Cardiac fibroblast (primary cell): ENCODE measurements around the gene TMEM272.

Experiments used
- DNase-seq, 2 donors: peaks; one replicate each; pipeline versions ENCODE4 v3.0.0 to v3.0.0-alpha.2; 2010; ENCODE audit warnings: low read depth in 2 of 2
- H3K4me3 ChIP-seq, 2 donors: replicated peaks in 1 of 2; 1 replicate in 1 of 2; 2 replicates in 1 of 2; pipeline ENCODE4 v1.5.1; 2011; ENCODE audit warnings: low read depth in 2 of 2, low read length in 2 of 2, mild to moderate bottlenecking in 2 of 2, moderate library complexity in 1 of 2
- CTCF ChIP-seq: IDR thresholded peaks from one replicate; pipeline ENCODE4 v1.5.1; 2011; ENCODE audit warnings: low read depth, mild to moderate bottlenecking, low read length, inconsistent platforms

Gene TMEM272

GRCh38 chr13:51778392-51778791, 66.6 kb downstream of the TMEM272 start:
- no peak overlapping the region for H3K4me3 ChIP-seq
- no peak for TF ChIP-seq CTCF
- no peak for DNase-seq

GRCh38 chr13:51777921-51778320, 67.1 kb downstream of the TMEM272 start:
- TF ChIP-seq CTCF, result no peak
- DNase-seq, result no peak
- H3K4me3 ChIP-seq, result no peak overlapping the region

- H3K4me3 ChIP-seq, result no peak overlapping the region
- no peak for DNase-seq
- no peak for TF ChIP-seq CTCF
These were observed 68.8 kb downstream of the TMEM272 start for GRCh38 chr13:51776179-51776578.

- no peak overlapping the region for H3K4me3 ChIP-seq
- no peak for DNase-seq
- no peak for TF ChIP-seq CTCF
These were observed 71.5 kb downstream of the TMEM272 start for GRCh38 chr13:51773515-51773914.

GRCh38 chr13:51772781-51773180, 72.2 kb downstream of the TMEM272 start:
- no peak for DNase-seq
- TF ChIP-seq CTCF, result no peak
- H3K4me3 ChIP-seq, result no peak overlapping the region

- H3K4me3 ChIP-seq, result no peak overlapping the region
- TF ChIP-seq CTCF, result no peak
- no peak for DNase-seq
These were observed 72.9 kb downstream of the TMEM272 start for GRCh38 chr13:51772105-51772455.

GRCh38 chr13:51771418-51772104, 73.4 kb downstream of the TMEM272 start:
- no peak overlapping the region for H3K4me3 ChIP-seq
- DNase-seq, result no peak
- TF ChIP-seq CTCF, result no peak
